Stimulated activated CD8-positive, alpha-beta memory T cell treated with anti-CD3 and anti-CD28 coated beads, Interleukin-12 subunit alpha, Interleukin-12 subunit beta, amount 100 ng/mL, for 24 hours (primary cell): ENCODE results near the gene ITPR1.

ENCODE experiments used
- DNase-seq: peaks from one replicate; pipeline ENCODE4 v3.0.0-alpha.2; 2020; ENCODE audit errors: extremely low read depth

Gene ITPR1

GRCh38 chr3:4852780-4853748 is 359.9 kb downstream of the ITPR1 start:
- DNase-seq, result no peak

GRCh38 chr3:4853749-4854140 is 360.6 kb downstream of the ITPR1 start:
- DNase-seq, result no peak

DNA sequence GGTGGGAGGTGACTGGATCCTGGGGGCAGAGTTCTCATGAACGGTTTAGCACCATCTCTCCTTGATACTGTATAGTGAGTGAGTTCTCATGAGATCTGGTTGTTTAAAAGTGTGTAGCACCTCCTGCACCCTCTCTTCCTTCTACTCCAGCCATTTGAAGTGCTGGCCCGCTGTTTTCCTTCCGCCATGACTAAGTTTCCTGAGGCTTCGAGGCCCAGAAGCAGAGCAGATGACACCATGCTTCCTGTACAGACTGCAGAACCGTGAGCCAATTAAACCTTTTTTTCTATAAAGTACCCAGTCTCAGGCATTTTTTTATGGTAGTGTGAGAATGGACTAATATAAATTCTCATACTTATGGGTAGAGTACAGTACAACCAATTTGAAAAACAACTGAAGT is 362.5 kb downstream of the ITPR1 start:
- no peak for DNase-seq

- no peak for DNase-seq
Observed at GRCh38 chr3:4856136-4856535, 363.0 kb downstream of the ITPR1 start.

DNA sequence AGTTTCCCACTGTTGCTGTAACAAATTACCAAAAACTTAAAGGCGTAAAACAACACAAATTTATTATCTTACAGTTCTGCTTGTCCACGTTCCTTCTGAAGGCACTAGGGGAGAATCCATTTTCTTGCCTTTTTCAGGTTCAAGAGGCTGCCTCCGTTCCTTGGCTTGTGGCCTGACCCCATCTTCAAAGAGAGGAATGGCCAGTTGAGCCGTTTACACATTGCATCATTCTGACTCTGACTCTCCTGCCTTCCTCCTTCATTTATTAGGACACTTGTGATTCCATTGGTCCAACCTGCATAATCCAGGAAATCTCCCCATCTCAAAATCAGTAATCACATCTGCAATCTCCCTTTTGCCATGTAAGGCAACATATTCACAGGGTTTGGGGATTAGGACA is 363.4 kb downstream of the ITPR1 start:
- no peak for DNase-seq

DNA sequence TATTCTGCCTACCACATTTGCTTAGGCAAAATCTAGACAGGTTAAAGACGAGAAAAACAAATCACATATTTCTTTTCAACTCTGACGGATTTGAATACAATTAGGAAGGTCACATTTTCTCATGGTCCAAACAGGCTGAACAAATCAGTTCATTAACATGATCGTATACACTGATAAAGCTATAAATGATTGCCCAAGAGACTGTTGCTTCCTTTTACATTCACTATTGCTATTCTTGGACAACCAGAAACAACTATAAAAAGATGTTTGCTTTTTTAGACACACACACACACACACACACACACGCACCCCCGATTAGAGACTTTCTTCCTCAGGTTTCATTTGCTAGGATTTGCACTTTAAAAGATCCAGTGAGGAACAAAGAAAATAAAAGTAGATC is 363.8 kb downstream of the ITPR1 start:
- DNase-seq, result no peak

DNA sequence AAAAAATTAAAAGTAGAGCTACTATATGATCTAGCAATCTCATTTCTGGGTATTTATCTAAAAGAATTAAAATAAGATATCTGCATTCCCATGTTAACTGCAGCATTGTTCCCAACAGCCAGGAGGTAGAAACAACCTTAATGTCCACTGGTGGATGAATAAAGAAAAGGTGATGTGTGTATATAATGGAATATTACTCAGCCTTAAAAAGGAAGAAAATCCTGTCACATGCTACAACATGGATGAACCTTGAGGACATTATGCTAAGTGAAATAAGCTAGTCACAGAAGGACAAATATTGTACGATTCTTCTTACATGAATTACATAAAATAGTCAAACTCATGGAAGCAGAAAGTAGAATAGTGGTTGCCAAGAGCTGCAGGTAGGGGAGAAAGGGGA is 366.6 kb downstream of the ITPR1 start:
- no peak for DNase-seq

GRCh38 chr3:4862973-4863372 is 369.8 kb downstream of the ITPR1 start:
- DNase-seq, result no peak

- DNase-seq, result no peak
Observed at GRCh38 chr3:4864503-4864902, 371.4 kb downstream of the ITPR1 start.

DNA sequence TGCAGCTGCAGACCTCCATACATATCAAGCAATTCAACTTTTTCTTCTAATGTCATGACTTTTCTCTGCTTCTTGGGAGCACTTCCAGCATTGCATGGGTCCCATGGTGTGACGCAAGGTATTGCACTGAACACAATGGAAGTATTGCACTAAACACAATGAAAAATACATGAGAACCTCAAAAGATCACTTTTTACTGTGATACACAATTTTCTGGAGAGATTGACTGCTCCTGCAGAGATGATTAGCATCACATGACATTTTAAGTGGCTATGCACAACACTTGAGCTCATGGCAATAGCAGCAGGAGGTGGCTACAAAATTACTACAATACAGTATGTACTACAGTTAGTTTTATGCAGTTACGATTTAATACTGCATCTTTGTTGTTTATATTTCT is 372.6 kb downstream of the ITPR1 start:
- DNase-seq, result no peak

DNA sequence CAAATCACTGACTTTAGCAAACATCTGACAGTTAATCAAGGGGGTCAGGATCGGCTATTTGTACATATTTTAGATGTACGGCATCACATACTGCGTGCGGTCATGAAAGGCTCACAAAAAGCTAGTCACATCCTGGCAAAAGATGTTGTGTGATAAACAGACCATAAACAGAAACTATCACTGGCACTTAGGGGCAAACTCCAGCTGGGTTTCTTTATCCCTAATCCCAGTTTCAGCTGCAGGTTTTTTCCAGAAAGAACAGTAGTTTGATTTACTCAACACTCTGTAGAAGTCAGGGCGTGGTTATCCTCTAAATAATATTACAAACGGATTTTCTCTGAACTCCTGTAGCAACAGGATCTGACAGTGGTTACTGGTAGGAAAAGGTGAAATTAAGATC is 373.7 kb downstream of the ITPR1 start:
- DNase-seq, result no peak

GRCh38 chr3:4877173-4877787 is 384.1 kb downstream of the ITPR1 start:
- no peak for DNase-seq

- no peak for DNase-seq
Observed at GRCh38 chr3:4880850-4881249, 387.7 kb downstream of the ITPR1 start.

DNA sequence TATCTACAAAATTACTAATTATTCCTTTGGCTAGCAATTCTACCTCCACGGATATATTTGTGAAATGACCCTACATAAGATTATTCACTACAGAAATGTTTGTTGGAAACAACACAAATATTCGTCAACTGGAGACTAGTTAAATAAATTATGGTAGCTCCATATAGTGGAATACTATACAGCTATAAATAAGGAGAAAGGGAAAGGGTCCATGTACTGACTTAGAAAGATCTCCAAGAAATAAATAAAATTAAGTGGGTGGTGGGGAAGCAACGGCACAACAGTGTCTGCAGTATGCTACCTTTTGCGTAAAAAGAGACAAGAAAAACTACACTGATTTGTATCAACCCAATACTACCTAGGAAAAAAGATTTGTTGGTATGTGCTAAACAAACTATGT is 389.4 kb downstream of the ITPR1 start:
- DNase-seq, result no peak

GRCh38 chr3:4883011-4883410 is 389.9 kb downstream of the ITPR1 start:
- no peak for DNase-seq

DNA sequence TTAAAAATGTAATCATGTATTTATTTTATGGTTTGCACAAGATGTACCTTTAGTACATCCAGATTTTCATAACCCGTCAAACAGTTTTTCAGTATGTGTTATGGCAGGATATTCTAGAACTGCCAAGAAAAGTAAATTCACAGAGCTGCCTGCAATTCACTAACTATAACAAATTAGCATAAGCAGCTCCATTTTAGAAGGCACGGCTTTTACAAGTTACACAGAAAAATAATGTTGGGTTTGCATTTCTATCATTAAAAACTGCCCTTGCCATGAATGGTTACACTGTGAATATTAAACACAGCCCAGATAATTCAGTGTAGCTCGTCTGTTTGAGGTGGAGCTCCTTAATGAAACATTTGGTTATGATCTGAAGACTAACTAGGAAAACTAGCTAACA is 391.7 kb downstream of the ITPR1 start:
- DNase-seq, result no peak

DNA sequence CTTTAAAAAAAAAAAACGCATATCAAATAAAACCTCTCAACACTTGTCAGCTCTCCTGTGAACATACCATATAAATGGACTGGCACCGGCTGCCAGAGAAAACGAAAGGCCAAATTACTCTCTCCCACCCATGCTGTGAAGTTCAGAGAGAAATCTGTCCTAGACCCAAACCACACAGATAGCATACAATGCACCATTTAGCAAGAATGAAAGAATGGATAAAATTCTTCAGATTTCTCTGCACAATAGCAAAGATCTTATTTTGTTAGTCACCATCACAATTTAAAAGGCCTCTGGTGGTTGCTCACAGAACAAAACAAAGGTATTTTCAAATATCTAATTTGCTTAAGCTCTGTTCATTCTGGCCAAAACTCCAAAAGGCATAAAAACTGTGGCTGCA is 392.2 kb downstream of the ITPR1 start:
- DNase-seq, result no peak

GRCh38 chr3:4886448-4886847 is 393.3 kb downstream of the ITPR1 start:
- no peak for DNase-seq

GRCh38 chr3:4887177-4887576 is 394.0 kb downstream of the ITPR1 start:
- DNase-seq, result no peak

DNA sequence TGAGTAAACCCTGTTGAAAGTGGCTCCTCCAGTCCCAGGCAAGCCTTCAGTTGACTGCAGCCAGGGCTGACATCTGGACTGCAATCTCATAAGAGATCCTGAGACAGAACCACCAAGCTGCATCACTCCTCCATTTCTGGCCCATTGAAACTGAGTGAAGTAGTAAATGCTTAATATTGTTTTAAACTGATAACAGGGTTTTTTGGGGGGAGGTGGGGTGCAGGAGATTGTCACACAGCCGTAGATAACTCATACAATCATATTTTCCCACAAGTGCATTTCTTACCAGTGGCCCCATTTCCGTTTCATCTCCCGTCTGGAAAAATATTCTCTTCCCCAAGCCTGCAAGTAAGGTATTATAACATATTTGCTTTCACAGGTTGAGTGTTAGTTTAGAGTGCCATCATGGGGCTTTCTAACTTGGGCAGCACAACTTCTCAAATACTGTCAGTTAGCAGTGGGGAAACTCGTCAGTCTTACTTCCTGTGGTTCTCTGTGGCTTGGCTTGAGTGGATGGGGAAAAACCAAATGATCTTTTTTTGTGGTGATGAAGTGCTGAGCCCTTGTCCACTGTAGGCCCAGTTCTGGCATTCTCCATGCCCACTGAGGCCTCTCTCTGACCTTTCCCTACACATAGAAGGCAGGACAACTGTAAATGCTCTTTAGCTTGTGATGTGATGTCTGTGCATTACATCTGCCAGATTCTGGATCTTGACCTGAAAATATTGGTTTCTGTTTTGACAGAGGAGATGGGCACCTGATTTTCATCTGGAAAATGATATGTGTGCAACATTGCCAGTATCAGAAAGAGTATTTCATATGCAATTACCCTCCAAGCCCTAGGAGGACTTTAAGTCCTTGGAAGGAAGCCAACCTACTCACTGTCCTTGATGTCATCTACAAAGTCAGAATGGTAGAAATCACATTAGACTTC is 396.0 kb downstream of the ITPR1 start:
- DNase-seq, result no peak

DNA sequence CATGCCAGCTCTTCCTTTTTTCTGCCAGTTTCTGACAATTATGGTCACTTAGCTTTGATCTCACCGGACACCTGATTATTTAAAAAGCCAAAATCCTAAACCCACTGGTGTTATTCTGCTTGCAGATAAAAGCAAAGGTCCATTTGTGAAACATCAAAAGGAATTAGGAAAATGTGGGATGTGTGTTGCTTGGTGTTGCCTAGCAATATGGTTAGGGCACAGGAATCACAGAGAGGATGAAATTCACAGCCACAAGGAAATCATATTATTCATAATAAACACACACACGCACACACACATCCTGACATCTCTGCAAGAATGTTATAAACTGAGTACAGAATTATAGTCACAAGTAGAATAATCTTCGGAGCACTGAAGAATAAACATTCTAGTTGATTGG is 396.7 kb downstream of the ITPR1 start:
- no peak for DNase-seq

DNA sequence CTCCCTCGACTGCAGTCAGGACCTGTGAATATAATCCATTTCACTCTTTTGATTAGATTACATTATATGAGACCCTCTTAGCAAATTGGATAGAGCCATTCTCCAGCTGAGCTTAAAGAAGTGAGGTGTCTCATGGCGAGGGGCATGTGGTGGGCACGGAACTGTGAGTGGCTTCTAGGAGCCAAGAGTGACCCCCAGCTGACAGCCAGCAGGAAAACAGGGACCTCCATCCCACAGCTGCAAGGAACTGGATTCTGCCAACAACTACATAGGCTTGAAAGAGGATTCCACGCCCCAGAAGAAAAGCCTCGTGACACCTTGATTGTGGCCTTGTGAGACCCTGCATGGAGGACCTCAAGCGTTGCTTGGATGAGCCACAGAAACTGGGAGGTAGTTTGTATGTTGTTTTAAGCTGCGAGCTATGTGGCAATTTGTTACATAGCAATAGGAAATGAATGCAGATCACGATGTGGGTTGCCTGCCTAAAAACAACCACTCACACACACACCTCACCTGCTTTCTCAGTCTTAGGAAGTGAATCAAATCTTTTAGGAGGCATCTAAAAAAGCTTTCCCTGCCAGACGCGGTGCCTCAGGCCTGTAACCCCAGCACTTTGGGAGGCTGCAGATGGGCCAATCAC is 401.9 kb downstream of the ITPR1 start:
- no peak for DNase-seq
